HG02981 (cell line): ENCODE measurements around the gene GRM8.

Experiments used
- ATAC-seq: cut with Tn5 transposase; IDR thresholded peaks from one replicate; pipeline ENCODE4 v1.9.1; 2021; ENCODE audit warnings: mild to moderate bottlenecking, moderate library complexity; ENCODE audit not compliant: unreplicated experiment

The GRM8 gene

DNA sequence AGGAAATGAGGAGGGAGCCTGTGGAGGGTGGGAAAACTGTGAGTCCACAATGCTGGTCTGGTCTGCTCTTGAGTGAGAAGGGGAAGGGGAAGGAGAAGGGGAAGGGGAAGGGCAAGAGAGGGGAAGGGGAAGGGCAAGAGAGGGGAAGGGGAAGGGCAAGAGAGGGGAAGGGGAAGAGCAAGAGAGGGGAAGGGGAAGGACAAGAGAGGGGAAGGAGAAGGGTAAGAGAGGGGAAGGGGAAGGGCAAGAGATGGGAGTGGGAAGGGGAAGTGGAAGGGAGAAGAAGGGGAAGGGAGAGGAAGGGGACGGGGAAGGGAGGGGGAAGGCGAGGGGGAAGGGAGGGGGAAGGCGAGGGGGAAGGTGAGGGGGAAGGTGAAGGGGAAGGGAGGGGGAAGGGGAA lies 213.2 kb downstream of the GRM8 start:
- no peak for ATAC-seq

DNA sequence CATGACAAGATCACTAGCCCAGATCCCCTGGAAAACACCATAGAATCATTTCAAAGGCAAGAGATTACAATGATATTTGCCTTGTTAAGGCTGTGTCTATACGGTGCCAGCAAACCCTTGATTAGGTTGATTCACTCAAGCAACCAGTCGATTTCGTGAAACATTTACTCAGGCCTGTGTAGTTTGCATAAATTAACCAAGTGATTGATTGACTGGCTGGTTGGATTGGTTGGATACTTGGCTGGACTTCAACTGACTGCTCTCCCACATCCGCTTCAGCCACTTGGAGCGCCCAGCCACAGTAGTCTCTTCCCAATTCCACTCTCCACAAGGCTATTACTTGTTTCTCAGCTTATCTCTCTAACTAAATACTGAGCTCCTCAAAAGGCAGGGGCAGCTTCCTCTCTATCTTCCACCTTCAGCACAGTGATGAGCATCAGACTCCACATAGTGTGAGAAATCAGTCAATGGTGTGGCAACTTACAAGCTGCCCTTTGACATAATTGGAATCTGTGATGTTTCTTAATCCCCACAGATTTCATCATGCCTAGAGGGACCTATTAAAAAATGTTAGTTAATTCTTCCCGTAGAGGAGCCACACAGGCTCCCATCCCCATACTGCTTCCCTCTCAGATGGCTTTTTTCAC lies 217.4 kb downstream of the GRM8 start:
- no peak for ATAC-seq

DNA sequence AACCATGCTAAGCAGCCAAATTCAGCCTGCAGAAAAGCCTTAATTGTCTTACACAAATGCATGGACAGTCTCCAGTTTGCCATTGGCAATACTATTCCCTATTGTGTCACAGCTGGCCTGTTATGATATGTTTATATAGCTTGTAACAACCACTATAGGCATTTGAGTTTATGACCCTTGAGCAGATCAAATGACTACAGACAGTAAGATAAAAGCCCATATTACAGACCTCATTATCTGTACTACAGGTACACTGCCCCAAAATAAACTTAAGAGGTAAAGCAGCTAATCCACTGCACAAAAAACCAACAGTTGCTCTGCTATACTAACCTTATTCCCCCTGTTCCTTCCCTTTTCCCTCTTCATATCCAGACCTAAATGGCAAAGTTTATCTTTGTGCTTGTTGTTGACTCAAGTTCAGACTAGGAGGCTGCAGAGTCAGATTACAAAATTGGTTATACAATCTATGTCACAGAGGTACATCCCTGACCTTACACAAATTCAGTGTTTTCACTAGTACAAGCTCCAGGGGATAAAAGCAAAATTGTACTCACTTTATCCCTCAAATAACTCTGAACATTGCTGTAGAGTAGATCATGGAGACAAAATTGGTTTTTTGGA lies 218.4 kb downstream of the GRM8 start:
- no peak for ATAC-seq

- ATAC-seq = no peak
Measured at GRCh38 chr7:127029823-127030222, 222.9 kb downstream of the GRM8 start.

GRCh38 chr7:127021857-127022256 lies 230.9 kb downstream of the GRM8 start:
- no peak for ATAC-seq

- no peak for ATAC-seq
Measured at GRCh38 chr7:127021019-127021738, 231.6 kb downstream of the GRM8 start.

GRCh38 chr7:127018889-127019288 lies 233.9 kb downstream of the GRM8 start:
- no peak for ATAC-seq

DNA sequence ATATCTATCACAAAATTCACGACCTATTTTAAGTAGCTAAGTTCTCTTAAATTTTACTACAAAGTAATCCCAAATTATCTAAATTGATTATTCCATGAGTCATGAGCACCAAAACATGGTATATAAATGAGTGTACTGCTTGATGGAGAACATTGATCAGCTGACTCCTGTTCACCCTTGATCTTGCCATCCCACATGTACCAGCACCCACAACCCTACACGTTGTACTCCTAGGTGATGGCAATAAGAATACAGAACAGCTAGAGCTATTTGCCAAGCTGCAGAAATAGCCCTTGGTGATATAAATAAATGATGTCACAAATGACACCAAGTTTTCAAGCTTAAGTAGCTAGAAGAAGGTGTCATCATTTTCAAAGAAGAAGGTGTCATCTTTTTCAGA lies 235.5 kb downstream of the GRM8 start:
- no peak for ATAC-seq

GRCh38 chr7:127000725-127001124 lies 252.0 kb downstream of the GRM8 start:
- no peak for ATAC-seq

- no peak for ATAC-seq
Measured at GRCh38 chr7:126996659-126997058, 256.1 kb downstream of the GRM8 start.

- no peak for ATAC-seq
Measured at GRCh38 chr7:126993626-126994213, 259.0 kb downstream of the GRM8 start.

- no peak for ATAC-seq
Measured at GRCh38 chr7:126988022-126988421, 264.7 kb downstream of the GRM8 start.

DNA sequence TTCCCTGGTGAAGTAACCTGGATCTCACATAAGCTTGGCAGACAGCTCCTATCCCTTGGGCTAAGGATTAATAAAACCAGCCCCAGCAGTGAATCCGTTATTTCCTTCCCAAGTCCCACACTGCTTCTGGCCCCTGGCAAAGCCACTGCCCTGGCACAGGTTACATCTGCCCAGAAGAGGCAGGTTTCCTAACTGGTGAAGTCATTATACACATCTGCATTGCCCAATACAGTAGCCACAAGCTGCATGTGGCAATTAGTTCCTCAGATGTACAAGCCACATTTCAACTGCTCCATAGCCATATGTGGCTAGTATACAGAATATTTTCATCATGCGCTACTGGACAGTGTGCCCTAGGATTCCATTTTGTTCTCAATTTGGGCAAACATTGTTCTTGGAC lies 273.0 kb downstream of the GRM8 start:
- ATAC-seq = no peak

GRCh38 chr7:126978865-126979264 lies 273.9 kb downstream of the GRM8 start:
- ATAC-seq = no peak

DNA sequence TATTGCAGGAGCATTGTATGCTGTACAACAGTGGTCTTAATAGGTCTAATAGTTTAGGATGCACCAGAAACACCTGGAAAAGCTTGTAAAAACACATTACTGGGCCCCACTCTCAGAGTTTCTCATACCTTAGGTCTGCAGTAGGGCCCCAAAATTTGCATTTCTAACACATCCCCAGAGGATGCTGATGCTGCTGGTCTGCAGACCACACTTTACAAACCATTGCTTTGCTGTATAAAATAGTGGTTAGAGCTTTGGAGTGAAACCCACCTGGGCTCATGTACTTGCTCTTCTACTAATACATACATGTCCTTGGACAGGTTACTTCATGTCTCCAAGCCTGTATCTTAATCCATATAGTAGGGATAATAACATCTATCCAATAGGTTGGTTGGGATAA lies 279.7 kb downstream of the GRM8 start:
- peak; percentile 45 for ATAC-seq

GRCh38 chr7:126972571-126972970 lies 280.2 kb downstream of the GRM8 start:
- ATAC-seq = no peak

GRCh38 chr7:126959649-126960048 lies 293.1 kb downstream of the GRM8 start:
- no peak for ATAC-seq

DNA sequence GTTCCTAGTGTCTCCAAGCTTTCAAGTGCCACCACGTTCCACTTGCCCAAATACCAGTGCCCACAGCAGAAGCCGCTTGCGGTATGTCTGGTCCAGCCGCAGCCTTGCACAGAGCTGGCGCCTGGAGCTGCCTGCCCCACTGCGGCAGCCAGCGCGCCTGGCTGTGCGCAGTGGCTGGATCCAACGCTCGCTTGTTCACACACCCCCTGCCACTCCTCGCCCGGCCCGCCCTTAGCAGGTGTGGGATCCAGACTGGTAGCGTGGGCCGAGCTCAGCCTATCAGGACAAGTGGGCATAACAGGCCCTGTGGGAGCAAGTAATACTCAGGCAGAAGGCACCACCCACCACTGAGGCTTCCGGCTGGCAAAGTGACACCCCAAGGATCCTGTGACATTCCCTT lies 294.4 kb downstream of the GRM8 start:
- no peak for ATAC-seq

DNA sequence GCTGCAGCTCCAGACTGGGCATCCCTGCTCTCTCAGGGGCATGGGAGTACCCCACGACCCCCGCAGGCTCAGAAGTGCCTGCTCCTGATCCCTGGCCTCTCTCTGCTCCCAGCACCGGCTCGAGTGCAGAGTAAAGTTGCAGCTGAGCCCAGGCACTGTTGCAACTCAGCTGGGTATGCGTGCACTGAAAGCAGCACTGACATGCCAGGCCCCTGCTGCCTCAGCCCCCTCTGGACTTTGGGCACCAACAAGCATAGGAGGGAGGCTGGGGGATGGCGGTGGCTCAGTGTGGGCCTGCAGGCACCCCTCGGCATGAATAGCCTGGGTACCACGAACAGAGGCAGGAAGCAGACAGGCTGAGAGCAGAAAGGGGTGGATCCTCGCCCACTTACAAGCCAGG lies 295.3 kb downstream of the GRM8 start:
- no peak for ATAC-seq

DNA sequence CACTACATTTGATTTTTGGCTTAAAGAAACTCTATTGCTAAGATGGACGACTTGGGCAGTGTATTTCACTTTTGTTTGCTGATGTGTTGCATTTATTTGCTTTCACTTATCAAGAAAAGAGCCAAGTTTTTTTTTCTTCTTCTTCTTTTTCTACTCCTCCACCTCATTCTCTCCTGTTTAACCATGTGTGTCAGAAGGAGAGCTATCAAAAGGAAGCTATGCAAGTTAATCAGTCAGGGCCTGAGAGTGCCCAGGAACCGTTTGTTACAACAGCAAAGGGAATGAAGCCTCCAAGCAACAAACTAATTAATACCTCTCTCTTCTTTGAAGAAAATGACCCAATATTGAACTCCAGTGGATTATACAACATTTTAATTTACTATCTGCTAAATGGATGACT lies 299.3 kb downstream of the GRM8 start:
- no peak for ATAC-seq

DNA sequence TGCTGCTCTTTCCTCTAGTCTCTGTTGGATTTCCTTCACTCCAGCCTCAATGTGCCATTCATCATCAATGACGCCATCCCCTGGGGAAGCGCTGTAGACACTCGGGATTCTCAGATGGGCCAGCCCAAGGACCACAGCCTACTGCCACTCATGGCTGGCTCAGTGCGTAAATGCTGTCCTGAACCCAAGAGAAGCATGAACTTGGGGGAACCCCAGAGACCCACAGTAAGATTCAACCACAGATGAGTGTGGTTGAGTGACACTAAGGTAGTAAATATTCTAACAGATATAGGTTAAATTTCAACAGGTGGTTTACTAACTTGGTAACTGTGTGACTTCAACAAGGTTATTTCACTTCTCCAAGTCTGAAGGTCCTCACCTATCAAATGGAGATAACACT lies 304.1 kb downstream of the GRM8 start:
- peak; percentile 88 for ATAC-seq

DNA sequence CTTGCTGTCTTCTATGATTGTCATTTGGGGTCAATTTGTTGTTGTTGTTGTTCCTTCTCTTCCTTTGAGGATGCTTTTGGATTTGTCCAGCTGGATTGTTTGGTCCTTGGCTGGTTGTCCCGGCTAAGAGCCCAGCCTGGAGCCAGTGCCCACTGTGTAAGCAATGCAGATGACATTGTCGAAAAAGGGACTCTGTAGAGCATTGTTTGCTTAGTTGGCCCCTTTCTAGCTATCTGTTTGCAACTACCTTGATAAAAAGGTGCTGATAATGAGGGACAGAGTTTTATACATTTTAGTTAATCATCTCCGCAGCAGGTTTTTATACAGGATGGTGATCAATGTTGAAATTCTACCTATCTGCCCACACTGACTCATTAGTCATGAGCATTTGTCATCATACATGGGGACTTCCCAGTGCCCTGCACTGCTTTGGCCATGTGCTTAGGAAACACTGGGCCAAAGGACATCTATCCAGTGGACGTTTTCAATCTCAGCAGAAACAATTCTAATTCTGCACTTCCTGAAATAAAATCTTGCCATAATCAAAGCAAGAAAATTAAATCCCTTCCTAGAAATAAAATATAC lies 311.9 kb downstream of the GRM8 start:
- ATAC-seq = no peak
